ENCODE measurements around the gene RANBP1. TPM values are rescaled to one million over a fixed set of nuclear protein-coding genes. Genes with fewer than 3 reads are reported as not detected.

Gene RANBP1
- total and polyA plus RNA-seq, 2 of the 13 experiments (the other 11 are each of a cell fraction or from before 2014, with no cell fraction given) = 181 to 492 TPM

DNA sequence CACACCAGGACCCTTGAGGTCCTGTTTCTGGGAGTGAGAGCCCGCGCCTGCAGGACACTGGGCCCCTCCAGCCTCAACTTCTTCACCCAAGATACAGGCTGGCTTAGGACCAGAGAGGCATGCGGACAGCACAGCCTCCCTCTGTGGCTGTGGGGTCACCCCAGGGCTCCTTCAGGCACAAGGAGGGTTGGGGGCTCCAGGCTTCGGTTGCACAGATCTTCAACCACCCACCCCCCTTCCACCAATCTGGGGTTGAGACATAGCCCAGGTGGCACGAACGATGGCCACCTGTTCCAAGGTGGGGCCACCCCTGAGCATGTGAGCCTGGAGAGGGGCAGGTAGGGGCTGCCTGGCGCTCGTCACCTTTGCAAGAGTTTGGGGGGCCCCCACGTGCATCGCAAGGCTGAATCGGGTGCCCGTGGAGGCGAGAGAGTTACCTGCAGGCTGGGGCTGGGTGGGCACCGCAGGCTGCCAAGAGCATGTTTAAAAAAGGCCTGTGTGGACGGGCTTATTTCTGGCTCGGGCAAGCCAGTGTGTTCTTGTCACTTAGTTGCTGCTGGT lies 16.9 kb downstream of the RANBP1 start (continued):
- TF ChIP-seq ZNF761 (CRISPR knock-in tag; conservative IDR thresholded peaks at IDR 0.05) = no peak
- TF ChIP-seq GABPB1 (CRISPR knock-in tag; IDR thresholded peaks at IDR 0.05) = 0 out of 2 replicates have a peak, but pooled peaks have one; percentile 10
- TF ChIP-seq, protein P1, sequence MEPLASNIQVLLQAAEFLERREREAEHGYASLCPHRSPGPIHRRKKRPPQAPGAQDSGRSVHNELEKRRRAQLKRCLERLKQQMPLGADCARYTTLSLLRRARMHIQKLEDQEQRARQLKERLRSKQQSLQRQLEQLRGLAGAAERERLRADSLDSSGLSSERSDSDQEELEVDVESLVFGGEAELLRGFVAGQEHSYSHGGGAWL (CRISPR knock-in tag; IDR thresholded peaks at IDR 0.05) = no peak
- TF ChIP-seq ZNF678 (CRISPR knock-in tag; IDR thresholded peaks at IDR 0.05) = no peak
- TF ChIP-seq, protein P2, sequence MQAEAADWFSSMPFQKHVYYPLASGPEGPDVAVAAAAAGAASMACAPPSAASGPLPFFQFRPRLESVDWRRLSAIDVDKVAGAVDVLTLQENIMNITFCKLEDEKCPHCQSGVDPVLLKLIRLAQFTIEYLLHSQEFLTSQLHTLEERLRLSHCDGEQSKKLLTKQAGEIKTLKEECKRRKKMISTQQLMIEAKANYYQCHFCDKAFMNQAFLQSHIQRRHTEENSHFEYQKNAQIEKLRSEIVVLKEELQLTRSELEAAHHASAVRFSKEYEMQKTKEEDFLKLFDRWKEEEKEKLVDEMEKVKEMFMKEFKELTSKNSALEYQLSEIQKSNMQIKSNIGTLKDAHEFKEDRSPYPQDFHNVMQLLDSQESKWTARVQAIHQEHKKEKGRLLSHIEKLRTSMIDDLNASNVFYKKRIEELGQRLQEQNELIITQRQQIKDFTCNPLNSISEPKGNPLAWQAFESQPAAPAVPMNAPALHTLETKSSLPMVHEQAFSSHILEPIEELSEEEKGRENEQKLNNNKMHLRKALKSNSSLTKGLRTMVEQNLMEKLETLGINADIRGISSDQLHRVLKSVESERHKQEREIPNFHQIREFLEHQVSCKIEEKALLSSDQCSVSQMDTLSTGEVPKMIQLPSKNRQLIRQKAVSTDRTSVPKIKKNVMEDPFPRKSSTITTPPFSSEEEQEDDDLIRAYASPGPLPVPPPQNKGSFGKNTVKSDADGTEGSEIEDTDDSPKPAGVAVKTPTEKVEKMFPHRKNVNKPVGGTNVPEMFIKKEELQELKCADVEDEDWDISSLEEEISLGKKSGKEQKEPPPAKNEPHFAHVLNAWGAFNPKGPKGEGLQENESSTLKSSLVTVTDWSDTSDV (CRISPR knock-in tag; IDR thresholded peaks at IDR 0.05) = no peak; the same call in 1 of the 2 replicates
- TF ChIP-seq DMAP1 (CRISPR knock-in tag; IDR thresholded peaks at IDR 0.05) = 0 out of 2 replicates have a peak, but pooled peaks have one; percentile 4
- no peak for TF ChIP-seq ZNF460 (CRISPR knock-in tag; IDR thresholded peaks at IDR 0.05; ENCODE audit: borderline replicate concordance)
- no peak for TF ChIP-seq IRF2 (CRISPR knock-in tag; IDR thresholded peaks at IDR 0.05)
- TF ChIP-seq, protein P3, sequence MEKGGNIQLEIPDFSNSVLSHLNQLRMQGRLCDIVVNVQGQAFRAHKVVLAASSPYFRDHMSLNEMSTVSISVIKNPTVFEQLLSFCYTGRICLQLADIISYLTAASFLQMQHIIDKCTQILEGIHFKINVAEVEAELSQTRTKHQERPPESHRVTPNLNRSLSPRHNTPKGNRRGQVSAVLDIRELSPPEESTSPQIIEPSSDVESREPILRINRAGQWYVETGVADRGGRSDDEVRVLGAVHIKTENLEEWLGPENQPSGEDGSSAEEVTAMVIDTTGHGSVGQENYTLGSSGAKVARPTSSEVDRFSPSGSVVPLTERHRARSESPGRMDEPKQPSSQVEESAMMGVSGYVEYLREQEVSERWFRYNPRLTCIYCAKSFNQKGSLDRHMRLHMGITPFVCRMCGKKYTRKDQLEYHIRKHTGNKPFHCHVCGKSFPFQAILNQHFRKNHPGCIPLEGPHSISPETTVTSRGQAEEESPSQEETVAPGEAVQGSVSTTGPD (CRISPR knock-in tag; IDR thresholded peaks at IDR 0.05) = no peak
- TF ChIP-seq, protein P4, sequence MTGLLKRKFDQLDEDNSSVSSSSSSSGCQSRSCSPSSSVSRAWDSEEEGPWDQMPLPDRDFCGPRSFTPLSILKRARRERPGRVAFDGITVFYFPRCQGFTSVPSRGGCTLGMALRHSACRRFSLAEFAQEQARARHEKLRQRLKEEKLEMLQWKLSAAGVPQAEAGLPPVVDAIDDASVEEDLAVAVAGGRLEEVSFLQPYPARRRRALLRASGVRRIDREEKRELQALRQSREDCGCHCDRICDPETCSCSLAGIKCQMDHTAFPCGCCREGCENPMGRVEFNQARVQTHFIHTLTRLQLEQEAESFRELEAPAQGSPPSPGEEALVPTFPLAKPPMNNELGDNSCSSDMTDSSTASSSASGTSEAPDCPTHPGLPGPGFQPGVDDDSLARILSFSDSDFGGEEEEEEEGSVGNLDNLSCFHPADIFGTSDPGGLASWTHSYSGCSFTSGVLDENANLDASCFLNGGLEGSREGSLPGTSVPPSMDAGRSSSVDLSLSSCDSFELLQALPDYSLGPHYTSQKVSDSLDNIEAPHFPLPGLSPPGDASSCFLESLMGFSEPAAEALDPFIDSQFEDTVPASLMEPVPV (CRISPR knock-in tag; IDR thresholded peaks at IDR 0.05) = no peak
